ENCODE measurements around the gene SOX9.

DNA sequence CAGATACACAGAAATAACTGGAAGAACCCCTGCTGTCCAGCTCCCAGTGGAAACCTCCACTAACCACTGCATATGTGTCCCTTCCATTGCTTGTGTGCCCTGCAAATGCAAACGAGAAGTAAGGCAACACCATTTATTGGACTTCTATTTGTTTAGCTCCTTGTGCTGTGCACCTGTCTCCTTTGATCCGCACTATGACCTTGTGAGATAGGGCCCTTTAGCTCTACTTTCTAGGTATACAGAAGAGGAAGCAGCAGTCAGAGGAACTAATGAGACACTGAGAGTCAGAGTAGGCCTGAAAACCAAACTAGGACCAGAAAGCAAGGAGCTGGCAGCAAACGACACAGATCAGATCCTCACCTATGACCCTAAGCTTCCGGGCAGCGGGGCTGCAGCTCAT, 22.4 kb downstream of the SOX9 start:
- no peak for TF ChIP-seq EZH2 (IDR thresholded peaks at IDR 0.05; ENCODE audit: borderline replicate concordance, low read depth, low read length, poor library complexity, severe bottlenecking)
- TF ChIP-seq, protein P1, sequence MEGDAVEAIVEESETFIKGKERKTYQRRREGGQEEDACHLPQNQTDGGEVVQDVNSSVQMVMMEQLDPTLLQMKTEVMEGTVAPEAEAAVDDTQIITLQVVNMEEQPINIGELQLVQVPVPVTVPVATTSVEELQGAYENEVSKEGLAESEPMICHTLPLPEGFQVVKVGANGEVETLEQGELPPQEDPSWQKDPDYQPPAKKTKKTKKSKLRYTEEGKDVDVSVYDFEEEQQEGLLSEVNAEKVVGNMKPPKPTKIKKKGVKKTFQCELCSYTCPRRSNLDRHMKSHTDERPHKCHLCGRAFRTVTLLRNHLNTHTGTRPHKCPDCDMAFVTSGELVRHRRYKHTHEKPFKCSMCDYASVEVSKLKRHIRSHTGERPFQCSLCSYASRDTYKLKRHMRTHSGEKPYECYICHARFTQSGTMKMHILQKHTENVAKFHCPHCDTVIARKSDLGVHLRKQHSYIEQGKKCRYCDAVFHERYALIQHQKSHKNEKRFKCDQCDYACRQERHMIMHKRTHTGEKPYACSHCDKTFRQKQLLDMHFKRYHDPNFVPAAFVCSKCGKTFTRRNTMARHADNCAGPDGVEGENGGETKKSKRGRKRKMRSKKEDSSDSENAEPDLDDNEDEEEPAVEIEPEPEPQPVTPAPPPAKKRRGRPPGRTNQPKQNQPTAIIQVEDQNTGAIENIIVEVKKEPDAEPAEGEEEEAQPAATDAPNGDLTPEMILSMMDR (conservative IDR thresholded peaks at IDR 0.05; ENCODE audit: low read depth, low read length), result no peak

All from A673 (cell line).